Measurements from ENCODE around the gene UGP2.
A peak's percentile ranks its signal among the peaks of the same experiment; 100 is the strongest.

UGP2 gene

GRCh38 chr2:63840081-63840784, 1.5 kb upstream of the UGP2 start:
- FAIRE-seq (no peak), DNase-seq (ENCODE audit: insufficient read length, low spot score) (no peak)
- TF ChIP-seq CTCF (IDR thresholded peaks at IDR 0.05; ENCODE audit: insufficient read depth, missing control alignments): no peak

- no peak for TF ChIP-seq CTCF (IDR thresholded peaks at IDR 0.05; ENCODE audit: insufficient read depth, missing control alignments)
- FAIRE-seq: no peak
- DNase-seq (ENCODE audit: insufficient read length, low spot score): peak; percentile 70
Observed at GRCh38 chr2:63840785-63841253, 877 bp upstream of the UGP2 start.

GRCh38 chr2:63842149-63843061, 709 bp downstream of the UGP2 start:
- FAIRE-seq: no peak
- DNase-seq (ENCODE audit: insufficient read length, low spot score): no peak
- no peak for TF ChIP-seq CTCF (IDR thresholded peaks at IDR 0.05; ENCODE audit: insufficient read depth, missing control alignments)

GRCh38 chr2:63843093-63843492, 1.4 kb downstream of the UGP2 start:
- DNase-seq (ENCODE audit: insufficient read length, low spot score): no peak
- no peak for FAIRE-seq
- TF ChIP-seq CTCF (IDR thresholded peaks at IDR 0.05; ENCODE audit: insufficient read depth, missing control alignments): no peak

- TF ChIP-seq CTCF (IDR thresholded peaks at IDR 0.05; ENCODE audit: insufficient read depth, missing control alignments): no peak
- DNase-seq (ENCODE audit: insufficient read length, low spot score) (no peak), FAIRE-seq (no peak)
Observed at GRCh38 chr2:63843791-63844190, 2.1 kb downstream of the UGP2 start.

GRCh38 chr2:63844616-63845015, 2.9 kb downstream of the UGP2 start:
- FAIRE-seq (no peak), DNase-seq (ENCODE audit: insufficient read length, low spot score) (no peak)

More at GRCh38 chr2:63844616-63845015, 2.9 kb downstream of the UGP2 start:
- TF ChIP-seq CTCF (IDR thresholded peaks at IDR 0.05; ENCODE audit: insufficient read depth, missing control alignments): no peak
